LNCAP (cell line): Measurements from ENCODE around the gene COX6B1.

Experiments used
- CTCF ChIP-seq: fragments of 450-650 bp; IDR thresholded peaks from 2 replicates; pipeline ENCODE4 v1.5.1; 2017; ENCODE audit warnings: mild to moderate bottlenecking

The COX6B1 gene

GRCh38 chr19:35628264-35628564 lies 19.9 kb upstream of the COX6B1 start:
- TF ChIP-seq CTCF = no peak

DNA sequence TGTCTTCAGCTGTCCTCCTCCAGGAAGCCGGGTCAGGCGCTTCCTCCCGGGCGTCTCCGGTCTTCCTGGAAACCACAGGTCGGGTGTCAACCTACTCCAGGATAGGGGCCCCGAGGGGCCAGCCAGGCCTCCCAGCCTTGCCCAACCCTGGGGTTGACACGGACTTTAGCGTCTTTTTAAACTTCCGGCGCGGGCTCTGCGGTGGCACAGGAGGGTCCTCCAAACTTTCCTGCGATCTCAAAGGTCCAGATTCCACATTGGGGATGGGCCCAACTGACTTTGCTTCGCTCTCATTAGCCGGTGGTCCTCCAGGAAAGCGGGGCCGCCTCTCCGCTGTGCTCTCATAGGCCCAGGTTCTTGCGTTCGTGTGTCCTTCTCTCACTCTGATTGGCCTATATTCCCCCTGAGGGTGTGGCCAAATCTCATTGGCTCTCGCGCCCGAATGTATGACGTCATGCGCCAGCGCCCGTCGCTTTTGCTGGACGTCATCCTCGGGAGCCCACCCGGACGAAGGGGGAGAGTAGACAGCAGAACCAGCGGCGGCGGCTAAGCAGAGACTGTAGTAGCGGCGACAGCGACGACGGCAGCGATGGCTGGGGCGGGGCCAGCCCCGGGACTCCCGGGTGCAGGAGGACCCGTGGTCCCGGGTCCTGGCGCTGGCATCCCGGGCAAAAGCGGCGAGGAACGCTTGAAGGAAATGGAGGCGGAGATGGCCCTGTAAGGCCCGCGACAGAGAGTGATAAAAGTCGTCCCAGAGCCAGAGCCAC lies 19.4 kb upstream of the COX6B1 start, which contains the start of gene RBM42:
RBM42 (plus strand) TSS at position 472 of the 767 bp plus-strand sequence; CDS start at position 590, 118 bp downstream.
- TF ChIP-seq CTCF = no peak

DNA sequence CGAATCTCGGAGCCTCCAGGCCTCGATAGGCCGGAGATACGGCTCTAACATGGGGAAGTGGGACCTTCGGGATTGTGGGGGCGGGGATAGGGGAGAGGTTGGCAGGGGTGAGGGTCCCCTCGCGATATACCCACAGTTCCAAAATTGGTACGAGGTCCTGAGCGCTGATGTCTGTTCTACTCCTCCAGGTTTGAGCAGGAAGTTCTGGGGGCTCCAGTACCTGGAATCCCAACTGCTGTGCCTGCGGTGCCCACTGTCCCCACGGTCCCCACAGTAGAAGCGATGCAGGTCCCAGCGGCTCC lies 18.8 kb upstream of the COX6B1 start:
- no peak for TF ChIP-seq CTCF

DNA sequence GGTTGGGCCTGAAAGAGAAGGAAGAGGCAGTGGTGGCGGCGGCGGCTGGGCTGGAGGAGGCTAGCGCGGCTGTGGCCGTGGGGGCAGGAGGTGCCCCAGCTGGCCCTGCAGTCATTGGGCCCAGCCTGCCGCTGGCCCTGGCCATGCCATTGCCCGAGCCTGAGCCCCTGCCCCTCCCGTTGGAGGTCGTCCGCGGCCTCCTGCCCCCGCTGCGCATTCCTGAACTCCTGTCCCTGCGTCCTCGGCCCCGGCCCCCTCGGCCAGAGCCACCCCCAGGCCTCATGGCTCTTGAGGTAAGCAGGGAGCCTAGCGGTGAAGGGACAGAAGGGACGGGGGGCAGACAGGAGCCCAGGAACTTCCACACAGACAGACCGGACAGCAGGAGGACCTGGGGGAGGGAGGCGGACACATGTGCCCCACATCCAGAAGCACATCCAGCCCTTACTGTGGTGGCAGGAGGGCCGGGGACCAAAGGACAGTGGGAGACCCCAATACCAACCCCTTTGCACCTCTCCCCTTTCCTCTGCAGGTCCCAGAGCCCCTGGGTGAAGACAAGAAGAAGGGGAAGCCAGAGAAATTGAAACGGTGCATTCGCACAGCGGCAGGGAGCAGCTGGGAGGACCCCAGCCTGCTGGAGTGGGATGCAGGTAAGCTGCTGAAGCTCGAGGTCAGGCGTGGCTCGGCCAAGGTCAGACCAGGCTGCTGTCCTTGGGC lies 14.2 kb upstream of the COX6B1 start:
- TF ChIP-seq CTCF = no peak

- no peak for TF ChIP-seq CTCF
Measured at GRCh38 chr19:35636651-35637050, 11.5 kb upstream of the COX6B1 start.

- TF ChIP-seq CTCF = no peak
Measured at GRCh38 chr19:35637165-35637564, 11.0 kb upstream of the COX6B1 start.

DNA sequence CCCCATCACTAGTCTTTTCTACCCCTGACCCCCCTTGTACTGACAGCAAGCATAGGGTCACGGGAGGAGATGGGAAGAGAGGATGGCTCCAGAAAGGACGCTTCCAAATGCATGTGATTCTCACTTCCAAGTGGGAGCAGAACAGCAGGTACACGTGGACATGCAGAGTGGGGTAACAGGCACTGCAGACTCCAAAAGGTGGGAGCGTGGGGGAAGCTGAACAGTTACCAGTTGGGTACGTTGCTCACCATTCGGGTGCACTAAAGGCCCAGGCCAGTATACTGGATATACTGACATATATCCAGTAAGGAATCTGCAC lies 8.8 kb upstream of the COX6B1 start:
- no peak for TF ChIP-seq CTCF

DNA sequence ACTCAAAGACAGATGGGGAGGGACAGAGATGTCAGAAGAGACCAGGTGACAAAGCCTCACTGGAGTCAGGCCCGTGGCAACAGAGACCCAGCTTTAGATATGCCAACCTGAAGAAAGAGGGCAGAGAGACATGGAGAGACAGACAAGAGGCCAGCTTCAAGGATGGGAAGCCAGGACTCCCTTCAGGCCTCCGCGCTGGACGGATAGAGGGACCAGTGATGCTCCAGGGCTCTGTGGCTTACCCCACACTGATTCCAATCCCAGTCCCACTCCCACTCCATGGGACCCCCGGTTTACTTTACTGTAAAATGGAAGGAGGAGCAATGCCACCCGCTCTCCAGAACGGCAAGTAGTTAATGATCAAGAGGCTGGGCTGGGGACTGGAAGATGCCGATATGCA lies 8.3 kb upstream of the COX6B1 start:
- no peak for TF ChIP-seq CTCF
